Skeletal muscle cell (primary cell): ENCODE results near the gene MYOM3.

Experiments used
- DNase-seq: peaks from one replicate; pipeline ENCODE4 v3.0.0-alpha.2; 2010; ENCODE audit warnings: low read depth
- H3K4me3 ChIP-seq: 2 replicates; pipeline ENCODE4 v1.5.1; 2011; ENCODE audit warnings: low read depth, mild to moderate bottlenecking, control low read depth, low read length, moderate library complexity

Gene MYOM3

DNA sequence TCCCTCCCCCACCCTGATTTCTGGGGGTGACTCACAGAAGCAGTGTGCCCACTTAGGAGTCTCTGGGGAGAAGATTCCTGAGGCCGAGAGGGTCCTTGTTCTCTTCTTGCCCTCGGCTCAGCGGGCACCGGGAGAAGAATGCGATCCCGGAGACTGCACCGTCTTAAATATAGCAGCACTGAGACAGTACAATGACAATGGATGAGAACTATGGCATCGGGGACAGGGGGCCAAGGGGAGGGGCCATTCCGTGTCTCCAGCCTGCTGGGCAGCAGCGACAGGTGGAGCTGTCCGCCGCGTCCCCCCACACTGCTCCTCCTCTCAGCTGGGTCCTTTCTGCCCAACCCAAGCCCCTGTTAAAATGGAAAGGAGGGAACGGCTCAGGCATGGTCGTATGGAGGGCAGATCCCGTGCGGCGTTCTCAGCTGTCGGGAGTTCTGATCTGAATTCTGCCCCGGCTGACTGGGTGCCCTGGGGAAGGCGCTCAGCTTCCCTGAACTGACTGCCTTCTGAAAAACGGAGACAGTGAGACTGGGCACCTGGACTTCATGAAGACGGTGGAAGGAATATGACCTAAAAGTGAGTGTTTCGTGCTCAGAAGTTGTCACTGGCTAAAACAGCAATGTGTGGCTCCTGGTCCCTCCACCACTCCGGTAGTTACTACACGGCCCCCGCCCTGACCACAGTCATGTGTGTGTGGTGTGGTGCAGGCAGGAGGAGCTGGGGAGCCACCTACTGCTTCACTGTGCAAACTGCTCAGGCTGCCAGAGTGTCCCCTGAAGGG is at the start of gene MYOM3:
Gene MYOM3 (minus strand): TSS at position 140 of the 784 bp plus-strand sequence. CDS start 3,499 bp downstream, outside the sequence.
- peak within 1 kb of the TSS; percentile 12 for H3K4me3 ChIP-seq
- peak; percentile 53 for DNase-seq

DNA sequence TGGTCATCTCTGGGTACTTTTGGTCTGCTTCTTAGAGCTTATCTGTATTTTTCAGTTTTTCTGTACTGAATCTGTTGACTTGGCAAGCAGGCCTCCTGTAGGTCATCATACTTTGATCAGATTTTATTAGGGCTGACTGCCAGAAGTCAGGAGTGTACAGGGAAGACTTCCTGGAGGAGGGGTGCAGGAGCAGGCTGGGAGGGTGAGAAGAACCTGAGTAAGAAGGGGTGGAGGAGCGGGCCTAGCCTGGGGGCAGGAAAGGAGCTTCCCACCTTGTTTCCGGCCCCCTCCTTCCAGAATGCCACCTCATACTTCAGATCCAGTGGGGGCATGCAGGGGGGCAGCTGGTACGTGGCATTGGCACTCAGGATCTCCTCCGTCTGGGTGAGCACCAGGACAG is 49.3 kb upstream of the MYOM3 start:
- H3K4me3 ChIP-seq, result no peak overlapping the region
- DNase-seq, result no peak

DNA sequence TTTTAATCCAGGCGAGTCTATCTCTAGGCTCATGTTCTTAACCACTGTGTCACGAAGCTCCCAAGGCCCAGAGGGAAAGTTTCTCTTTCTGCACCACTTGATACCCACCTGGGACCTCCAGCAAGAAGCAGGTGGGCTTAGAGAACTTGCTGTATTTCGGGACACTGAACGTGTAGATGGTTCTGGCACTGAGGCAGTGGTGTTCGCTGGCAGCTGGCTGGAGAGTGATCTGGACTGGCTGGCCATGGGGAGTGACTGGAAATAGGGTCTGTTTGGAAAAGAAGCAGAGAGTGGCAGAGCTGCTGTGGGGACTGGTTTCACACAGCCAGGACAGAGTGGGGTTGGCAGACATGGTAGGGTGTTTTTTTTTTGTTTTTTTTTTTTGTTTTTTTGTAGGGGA is 47.4 kb upstream of the MYOM3 start:
- no peak overlapping the region for H3K4me3 ChIP-seq
- no peak for DNase-seq

DNA sequence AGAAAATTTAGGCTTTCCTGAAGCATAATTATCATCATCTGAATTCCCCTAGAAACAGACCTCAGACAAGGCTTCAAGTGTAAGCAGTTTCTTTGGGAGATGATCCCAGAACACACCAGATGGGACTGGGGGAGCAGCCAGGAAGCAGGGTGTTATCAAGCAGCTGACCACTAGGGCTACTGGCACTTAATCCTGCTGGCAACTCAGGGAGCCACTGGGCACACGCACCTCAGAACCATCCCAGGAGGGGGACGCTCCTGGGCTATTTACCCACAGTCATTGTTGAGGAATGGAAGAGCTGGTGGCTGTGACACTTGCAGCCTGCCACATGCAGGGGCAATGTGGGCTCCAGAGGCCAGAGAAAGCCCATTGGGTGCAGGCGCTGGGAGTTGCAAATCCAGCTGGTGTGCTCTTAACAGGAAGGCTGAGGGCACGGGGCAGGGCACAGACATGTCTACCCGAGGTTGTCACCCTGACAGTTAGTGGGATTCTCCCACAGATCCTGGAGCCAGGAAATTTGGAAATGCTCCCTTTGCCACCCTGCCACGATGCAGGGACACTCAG is 46.1 kb upstream of the MYOM3 start:
- no peak for DNase-seq
- no peak overlapping the region for H3K4me3 ChIP-seq

DNA sequence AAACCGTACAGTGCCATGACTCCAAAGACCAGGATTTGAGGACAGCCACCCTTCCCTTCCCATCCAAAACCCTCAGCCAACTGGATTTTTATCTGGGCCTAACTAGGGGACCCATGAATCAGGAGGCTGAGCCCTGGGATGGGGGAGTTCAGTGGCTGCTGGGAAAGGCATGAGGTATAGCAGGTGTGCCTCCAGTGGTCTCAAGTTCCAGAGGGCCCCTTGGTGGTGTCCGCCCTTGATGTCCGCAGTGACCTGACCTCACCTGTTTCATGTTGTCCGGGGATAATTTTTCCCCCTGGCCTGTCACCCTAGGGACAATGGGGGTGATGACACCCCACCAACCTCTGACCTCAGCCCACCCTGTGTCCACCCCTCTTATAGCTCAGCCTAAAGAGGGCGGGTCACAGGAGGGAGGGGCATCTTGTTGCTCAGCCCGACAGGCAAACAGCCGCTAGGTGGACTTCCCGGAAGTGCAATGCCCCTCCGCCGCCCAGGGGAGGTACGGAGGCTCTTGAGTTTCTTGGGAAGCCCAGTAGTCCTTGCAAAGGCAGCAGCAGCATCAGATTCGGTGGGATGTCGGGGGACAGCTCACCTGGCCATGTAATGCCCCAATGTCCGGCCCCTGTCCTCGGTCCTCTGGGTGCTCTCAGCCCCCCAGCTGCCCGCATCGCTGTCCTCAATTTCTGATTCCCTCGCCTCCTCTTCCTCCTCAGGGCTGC is 44.8 kb upstream of the MYOM3 start:
- DNase-seq, result no peak
- H3K4me3 ChIP-seq, result no peak overlapping the region

DNA sequence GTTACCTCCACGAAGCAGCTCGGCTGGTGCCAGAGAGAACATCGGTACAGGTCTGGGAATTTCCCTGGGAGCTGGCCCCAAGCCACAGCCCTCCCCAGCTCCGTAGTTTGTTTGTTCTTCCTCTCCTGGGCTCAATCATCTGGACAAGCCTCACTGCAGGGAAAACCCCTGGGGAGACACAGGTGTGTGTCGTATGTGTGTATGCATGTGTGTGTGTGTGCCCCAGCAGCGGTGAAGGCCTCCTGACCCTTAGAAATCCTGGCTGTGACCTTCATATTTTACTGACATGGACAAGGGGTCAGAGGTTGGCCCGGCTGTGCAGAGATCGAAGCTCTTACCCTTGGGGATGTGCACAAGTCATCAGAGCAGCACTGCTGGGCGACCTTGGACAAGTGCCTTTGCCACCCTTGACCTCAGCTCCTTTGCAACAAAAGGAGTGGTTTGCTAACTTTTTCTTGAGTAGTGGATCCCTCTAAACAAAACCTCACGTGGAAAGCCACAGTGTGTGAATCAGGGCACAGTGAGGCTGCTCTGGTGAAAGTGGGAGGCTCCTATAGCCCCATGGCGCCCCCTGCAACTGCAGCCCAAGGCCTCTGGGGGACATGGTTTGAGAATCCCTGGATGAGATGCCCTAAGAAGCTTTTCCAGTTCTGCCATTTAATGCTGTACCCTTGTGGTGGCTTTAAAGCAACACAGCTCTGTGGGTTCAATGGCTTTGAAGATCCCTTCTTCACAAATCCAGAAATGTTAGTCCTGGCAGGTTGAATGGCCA is 43.3 kb upstream of the MYOM3 start:
- H3K4me3 ChIP-seq, result no peak overlapping the region
- no peak for DNase-seq

DNA sequence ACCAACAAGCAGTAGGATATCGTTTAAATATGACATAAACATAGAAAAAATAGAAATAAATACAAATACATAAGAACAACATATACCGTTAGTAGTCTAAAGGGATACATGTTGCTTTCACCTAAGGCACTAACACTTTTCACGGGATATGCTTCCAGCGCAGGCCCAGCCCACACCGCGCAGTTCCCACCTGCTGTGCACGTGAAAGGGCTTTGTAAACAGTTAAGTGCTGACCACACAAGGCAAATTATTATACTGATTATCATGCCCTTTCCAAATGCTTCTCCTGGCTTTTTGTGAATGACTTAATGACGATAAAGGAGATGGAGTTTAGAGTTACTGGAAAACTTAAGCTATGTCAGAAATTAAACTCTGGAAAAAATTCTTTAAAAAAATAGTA is 42.3 kb upstream of the MYOM3 start:
- H3K4me3 ChIP-seq, result no peak overlapping the region
- DNase-seq, result no peak

DNA sequence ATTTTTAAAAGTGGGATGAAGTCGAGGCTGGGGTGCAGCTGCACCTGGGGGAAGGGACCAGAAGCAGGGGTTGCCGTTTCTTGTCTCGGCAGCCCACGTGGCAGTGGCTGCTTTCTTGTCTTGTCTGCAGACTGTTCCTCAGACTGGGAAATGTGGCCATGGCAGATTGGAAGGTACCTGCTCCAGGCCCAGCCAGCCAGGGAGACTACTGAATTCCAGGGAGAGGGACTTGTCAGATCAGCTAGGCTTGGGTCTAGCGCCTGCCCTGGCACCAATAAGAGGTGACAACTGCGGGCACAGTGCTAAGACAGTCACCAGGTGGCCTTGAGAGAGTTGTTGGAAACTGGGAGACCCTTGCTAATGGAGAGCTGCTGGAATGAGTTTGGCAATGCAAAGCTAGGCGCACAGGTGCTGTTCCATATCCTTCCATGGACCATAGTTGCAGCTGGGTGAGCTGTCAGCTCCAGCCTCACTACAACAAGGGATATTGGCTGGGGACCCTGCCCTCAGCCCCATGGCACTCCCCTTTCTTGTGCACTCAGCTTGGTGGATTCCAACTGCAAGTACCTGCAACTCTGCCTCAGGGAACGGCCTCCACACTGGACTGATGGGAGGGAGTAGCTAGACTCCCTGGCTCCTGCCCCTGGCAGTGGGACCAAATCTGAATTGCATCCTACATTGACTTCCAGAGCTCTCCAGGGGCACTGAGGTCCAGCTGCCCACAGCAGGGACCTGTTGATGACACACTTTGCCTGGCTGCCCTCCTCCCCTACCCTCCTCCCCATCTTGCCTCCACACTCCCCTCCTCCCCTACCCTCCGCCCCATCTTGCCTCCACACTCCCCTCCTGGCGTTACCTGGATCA is 40.9 kb upstream of the MYOM3 start:
- no peak for DNase-seq
- H3K4me3 ChIP-seq, result no peak overlapping the region

DNA sequence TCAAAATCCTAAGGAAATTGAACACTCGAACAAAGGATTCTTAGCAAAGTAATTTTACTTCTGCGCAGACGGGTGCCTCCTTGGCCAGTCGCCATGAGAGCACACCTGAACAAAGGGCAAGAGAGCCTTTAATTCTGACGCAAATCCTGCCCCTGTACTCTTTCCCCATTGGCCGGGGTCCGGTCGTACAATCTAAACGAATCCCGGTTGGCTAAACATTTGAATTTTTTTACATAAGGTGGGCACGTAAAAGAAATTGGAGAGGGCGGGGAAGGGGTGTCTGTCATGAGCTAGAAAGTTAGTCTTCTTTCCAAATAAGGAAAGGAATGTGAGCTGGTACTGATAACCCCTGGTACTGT is 39.2 kb upstream of the MYOM3 start:
- H3K4me3 ChIP-seq, result no peak overlapping the region
- no peak for DNase-seq

DNA sequence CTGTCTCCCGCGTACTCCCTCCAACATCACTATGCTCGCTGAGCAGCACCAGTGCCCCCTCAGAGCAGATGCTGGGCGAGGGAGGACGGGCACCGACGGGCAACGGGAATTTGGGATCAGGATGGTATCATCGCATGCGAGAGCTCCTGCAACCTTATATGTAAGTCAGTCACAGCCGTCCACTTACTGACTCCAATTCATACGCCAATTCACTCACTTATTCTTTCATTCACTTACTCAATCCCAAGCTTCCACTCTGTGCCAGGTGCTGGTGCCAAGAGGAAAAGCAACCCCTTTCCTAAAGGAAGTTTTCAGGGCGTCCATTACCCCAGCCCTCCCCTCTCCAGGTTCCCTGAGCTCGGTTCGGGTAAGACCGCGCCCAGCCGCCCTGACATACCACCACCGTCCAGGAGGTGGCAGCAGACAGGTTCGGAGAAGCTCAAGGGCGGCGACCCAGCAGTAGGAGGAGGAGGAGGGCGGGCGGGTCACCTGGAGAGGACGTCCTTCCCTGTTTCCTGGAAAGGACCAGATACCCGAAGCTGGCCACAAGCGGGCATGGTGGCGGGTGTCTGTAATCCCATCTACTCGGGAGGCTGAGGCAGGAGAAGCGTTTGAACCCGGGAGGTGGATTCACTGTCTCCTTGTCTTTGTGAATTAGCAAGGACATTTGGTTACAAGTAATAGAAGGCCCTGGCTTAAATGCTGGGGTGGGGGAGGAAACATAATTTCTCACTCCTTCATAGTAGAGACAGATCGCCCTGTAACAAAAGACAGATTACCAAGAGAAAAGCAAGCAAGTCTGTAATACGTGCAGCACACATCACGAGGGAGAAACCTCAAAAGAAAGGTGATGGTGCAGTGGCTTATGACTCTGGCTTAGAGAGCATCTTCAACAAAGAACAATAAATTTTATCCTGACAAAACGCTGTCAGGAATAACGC is 38.6 kb upstream of the MYOM3 start:
- peak overlapping the region; percentile 11 for H3K4me3 ChIP-seq
- peak; percentile 22 for DNase-seq

DNA sequence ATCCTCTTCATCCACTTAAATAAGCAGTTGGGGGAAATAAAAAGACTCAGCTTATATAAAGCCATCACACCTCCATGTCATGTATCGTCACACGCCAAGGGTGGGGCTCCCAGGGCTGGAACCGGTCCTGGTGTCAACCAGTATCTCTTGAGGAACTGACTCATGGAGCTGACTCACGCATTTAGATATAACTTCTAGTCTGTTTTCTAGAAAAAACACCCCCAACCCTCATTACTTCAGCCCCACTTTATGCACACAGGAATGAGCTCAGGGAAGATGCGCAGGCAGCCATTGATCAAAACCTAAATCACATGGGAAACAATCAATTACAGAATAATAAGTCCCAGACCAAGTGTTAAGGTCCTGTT is 37.9 kb upstream of the MYOM3 start:
- no peak for DNase-seq
- H3K4me3 ChIP-seq, result no peak overlapping the region

DNA sequence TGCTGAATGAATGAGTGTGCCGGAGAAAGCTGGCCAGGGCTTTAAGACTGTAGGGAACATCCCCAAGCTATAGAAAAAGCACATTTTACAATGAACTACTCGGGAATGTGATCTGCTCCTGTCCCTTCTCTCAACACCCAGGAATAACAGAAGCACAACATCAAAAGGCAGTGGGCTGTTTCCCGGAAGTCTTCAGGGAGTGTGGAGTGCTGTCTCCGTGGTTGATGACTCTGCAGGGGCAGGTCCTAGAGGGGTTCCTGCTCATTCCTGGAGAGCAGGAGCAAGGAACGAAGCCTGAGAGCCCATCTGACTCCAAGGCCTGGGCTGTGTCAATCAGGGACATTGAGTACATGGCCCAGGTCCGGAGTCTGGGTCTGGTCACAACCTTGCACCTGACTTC is 35.9 kb upstream of the MYOM3 start:
- DNase-seq, result no peak

DNA sequence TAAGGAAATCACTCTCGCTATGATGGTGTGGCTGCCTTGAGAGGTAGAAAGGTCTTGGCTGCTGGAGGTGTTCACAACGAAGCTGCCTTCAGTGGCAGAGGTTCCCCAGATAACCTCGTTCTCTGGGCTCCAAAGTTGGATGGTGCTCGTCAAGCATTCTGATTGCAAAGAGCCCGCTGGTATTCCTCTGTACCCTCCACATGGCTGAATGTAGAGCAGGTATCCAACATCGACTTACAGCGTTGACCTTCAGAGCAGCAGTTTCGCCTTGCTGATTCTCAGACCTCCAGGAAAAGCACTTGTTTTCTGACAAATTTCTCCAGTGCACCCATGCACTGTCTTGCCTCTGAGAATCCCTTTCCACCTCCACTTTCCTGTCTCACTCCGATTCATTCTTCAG is 35.3 kb upstream of the MYOM3 start:
- DNase-seq, result no peak
- H3K4me3 ChIP-seq, result no peak overlapping the region

More for the DNA sequence above, 35.9 kb upstream of the MYOM3 start:
- no peak overlapping the region for H3K4me3 ChIP-seq

DNA sequence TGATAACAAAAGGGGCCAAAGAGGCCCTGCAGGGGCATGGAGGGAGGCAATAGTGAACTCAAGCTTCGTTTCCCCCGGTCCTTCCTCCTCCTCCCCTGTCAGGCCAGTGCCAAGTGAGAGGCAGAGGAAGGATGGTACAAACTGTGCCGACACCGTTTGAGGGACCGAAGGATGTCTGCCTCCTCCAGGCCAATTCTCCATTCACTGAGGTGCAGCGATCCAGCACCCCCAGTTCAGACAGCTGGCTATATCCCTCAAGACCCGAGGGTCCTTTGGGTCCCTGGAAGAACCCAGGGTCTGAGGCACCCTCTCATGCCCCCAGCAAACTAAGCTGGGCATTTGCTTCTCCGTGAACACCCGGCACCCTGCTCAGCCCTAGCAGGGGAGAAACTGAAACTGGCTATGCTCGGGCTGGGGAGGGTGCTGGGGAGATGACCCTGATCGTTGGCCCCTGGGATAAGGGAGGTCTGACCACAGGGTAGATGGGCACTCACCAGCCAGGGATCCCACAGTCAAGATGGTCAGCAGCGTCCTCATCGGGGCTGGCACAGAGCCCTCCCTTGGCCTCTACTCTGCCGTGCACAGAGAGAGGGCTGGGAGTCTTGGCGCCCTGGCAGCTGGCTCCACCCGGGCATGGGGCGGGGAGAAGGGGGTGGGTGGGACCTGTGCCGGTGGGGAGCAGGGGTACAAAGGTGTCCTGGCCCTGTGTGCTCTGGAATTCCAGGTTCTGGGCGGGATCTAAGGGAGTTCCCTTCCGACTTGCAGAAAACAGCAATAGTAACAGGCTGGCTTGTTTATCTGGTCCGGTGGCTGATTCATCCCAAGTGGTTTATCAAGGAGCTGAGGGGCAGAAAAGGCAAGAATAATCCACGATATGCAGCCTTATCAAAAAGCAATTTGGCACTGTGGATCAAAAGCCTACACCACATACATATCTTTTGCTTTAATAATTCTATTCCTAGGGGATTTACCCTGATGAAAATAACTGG is 30.9 kb upstream of the MYOM3 start, which contains the start of gene IL22RA1:
Gene IL22RA1 (minus strand): TSS at position 595 of the 989 bp plus-strand sequence. CDS start 58 bp downstream, at position 537.
- H3K4me3 ChIP-seq, result no peak within 1 kb of the TSS
- no peak for DNase-seq

DNA sequence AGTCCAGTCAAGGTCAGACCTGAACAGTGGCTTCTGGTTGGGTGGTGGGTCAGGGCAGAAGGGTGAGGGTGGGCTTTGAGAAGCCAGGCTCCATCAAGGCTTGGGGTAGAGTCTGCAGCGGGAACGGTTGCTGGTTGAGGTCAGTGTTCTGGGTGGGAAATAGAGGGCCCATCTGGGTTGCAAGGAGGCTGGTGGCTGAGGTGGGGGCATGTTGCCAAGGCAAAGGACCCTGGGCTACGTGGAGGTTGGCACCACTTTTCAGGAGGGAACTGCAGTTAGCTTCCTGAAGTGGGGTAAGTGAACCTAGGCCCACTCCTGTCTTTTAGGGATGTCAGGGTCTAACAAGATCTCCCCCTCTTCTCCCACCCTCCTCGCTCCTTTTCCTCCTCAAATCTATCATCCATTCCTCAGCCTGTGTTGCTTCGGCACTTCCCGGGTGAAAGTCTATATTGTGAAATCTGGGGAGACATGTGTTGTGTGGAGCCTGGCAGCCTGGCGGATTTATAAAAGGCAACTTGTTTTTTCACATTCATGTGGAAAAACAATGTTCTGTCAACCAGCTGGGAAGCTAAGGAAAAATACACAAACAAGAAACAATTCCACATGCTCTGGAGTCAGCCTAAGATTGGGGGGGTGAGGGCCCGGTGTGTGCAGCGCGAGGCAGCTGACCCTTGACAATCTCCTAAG is 29.5 kb upstream of the MYOM3 start:
- no peak for DNase-seq
- H3K4me3 ChIP-seq, result no peak overlapping the region

DNA sequence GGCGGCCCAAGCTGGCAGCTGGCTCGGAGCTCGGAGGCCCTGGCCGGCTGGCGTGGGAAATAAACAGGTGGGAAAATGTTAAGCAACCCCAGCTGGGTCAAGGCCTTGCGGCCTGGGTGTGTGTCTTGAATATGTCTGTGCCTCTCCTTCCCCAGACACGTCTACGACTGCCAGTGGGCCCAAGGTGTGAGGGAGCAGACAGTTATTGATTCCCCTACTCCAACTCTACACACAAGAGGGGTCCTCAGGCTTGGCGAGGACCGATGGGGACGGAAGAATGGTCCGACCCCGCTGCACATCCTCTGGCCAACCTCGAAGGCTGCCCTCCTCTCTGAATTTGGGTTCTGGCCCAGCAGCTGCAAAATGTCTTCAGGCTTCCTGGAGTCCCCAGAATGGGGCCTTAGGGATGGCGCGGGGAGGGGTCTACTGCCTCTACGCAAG is 28.8 kb upstream of the MYOM3 start:
- no peak for DNase-seq
- no peak overlapping the region for H3K4me3 ChIP-seq
